ENCODE results near the gene KANK4. TPM values are rescaled to one million over a fixed set of nuclear protein-coding genes. Genes with fewer than 3 reads are reported as not detected.

Gene KANK4
- polyA plus RNA-seq, 1 experiment, result not detected

DNA sequence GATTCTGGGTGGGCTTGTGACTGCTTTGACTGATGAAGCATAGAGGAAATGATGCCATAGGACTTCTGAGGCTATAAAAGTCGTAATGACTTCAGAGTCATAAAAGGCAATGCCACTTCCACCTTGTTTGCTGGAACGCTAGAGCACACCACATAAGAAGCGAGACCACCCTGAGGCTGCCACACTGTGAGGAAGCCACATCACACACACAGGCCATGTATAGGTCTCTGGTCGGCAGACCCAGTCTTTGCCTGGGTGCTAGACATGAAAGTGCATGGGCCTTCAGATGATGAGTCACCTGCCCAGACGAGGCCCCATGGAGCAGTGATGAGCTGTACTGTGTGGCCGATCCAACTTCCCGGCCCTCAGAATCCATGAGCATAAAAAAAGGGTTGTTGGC lies 14.2 kb upstream of the KANK4 start:
- ChIA-PET CTCF (no interaction called here), POLR2A (no interaction called here)
- H3K27ac ChIP-seq (ENCODE audit: low read depth, low read length), result no peak overlapping the region
- no peaks in the 10 kb centered on the region for H3K9me3 ChIP-seq (ENCODE audit: control insufficient read depth, insufficient read depth, low read length)
- TF ChIP-seq, protein P1, sequence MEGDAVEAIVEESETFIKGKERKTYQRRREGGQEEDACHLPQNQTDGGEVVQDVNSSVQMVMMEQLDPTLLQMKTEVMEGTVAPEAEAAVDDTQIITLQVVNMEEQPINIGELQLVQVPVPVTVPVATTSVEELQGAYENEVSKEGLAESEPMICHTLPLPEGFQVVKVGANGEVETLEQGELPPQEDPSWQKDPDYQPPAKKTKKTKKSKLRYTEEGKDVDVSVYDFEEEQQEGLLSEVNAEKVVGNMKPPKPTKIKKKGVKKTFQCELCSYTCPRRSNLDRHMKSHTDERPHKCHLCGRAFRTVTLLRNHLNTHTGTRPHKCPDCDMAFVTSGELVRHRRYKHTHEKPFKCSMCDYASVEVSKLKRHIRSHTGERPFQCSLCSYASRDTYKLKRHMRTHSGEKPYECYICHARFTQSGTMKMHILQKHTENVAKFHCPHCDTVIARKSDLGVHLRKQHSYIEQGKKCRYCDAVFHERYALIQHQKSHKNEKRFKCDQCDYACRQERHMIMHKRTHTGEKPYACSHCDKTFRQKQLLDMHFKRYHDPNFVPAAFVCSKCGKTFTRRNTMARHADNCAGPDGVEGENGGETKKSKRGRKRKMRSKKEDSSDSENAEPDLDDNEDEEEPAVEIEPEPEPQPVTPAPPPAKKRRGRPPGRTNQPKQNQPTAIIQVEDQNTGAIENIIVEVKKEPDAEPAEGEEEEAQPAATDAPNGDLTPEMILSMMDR (IDR thresholded peaks at IDR 0.05; ENCODE audit: low read depth, low read length), result no peak
- H3K4me3 ChIP-seq (ENCODE audit: low read depth, low read length), result no peak overlapping the region
- DNase-seq (ENCODE audit: low read depth, low spot score), result no peak
- H3K27me3 ChIP-seq (ENCODE audit: control insufficient read depth, insufficient read depth, low read length), result no peaks in the 10 kb centered on the region

DNA sequence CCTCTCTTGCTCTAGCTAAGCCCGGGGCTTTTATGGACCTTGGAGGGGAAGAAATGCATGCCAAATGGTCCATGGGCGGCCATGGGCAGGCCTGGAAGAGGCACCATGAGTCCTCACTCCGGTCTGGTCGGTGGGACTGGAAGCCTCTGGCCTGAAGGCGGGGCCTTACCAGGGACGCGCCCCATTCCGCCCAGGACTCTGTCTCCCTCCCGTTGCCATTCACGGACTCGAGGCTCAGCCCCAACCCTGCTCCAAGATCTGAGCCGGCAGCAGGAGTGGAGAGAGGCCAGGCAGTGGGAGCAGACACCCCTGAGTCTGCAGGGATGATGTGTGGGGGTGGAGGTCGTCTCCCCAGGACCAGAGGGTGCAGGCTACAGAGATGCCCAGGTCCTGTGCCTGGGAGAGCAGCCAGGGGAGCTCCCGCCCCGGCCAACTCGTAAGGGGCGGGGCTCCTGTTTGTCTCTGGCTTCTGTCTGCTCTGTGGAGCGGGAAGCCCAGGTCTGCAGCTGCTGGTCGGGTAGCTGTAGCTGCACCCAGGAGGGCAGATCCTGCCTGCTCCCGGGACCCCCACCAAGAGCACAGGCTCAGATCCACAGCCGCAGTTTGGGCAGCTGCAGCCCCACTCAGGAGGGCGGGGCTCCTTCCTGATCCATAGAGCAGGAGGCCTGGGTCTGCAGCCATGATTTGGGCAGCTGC lies 8.3 kb upstream of the KANK4 start:
- Histone ChIP-seq H3K4me3 (ENCODE audit: low read depth, low read length) (no peak overlapping the region), H3K9me3 (ENCODE audit: control insufficient read depth, insufficient read depth, low read length) (no peaks in the 10 kb centered on the region; the same call in 1 of the 2 replicates), H3K27ac (ENCODE audit: low read depth, low read length) (no peak overlapping the region), H3K27me3 (ENCODE audit: control insufficient read depth, insufficient read depth, low read length) (no peaks in the 10 kb centered on the region)
- no peak for DNase-seq (ENCODE audit: low read depth, low spot score)
- CTCF ChIA-PET, result no interaction called here
- TF ChIP-seq, protein P1 (IDR thresholded peaks at IDR 0.05; ENCODE audit: low read depth, low read length), result no peak
- POLR2A ChIA-PET, result no interaction called here

DNA sequence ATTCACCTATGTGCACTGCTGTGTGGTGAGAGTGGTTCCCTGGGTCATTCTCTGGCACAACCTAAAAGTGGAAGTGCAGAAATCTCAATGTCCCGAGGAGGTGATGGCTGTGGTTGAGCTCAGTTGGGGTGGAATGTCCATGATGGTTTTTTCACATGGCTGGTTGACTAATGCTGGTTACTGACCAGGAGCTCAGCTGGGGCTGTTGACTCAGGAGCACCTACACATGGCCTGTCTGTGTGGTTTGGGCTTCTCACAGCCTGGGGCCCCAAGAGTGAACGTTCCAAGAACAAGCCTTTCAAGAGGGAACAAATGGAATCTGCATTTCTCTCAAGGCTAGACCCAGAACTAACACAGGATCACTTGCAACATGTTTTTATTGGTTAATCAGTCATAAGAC lies 6.4 kb upstream of the KANK4 start:
- CTCF ChIA-PET, result no interaction called here

DNA sequence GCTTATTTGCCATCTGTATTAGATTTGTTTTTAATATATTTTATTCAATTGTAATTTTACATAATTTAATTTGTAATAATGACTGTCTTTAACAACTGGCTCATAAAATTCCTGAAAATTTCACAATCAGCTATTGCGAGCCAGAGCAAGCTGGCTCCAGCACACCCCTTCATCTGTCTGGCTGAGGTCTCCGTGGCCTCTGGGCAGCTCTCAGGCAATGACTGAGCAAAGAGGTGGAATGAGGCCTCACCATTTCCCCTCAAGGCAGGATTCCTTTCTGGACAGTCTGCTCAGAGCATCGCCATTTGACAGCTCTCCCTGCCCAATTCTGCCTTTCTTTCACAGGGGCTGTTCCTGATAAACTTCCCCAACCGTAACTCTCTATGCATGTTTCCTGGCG lies 5.8 kb upstream of the KANK4 start:
- Histone ChIP-seq H3K9me3 (ENCODE audit: control insufficient read depth, insufficient read depth, low read length) (no peaks in the 10 kb centered on the region; the same call in 1 of the 2 replicates), H3K27ac (ENCODE audit: low read depth, low read length) (no peak overlapping the region), H3K4me3 (ENCODE audit: low read depth, low read length) (no peak overlapping the region), H3K27me3 (ENCODE audit: control insufficient read depth, insufficient read depth, low read length) (no peaks in the 10 kb centered on the region)
- TF ChIP-seq, protein P1 (IDR thresholded peaks at IDR 0.05; ENCODE audit: low read depth, low read length), result no peak
- CTCF ChIA-PET, result no interaction called here
- no peak for DNase-seq (ENCODE audit: low read depth, low spot score)
- POLR2A ChIA-PET, result interaction anchor here (0.6 kb wide), 1 partner anchor 822 kb away, joined by 3 read pairs; no protein-coding TSS in a partner anchor

More for the DNA sequence above, 6.4 kb upstream of the KANK4 start:
- Histone ChIP-seq H3K9me3 (ENCODE audit: control insufficient read depth, insufficient read depth, low read length) (no peaks in the 10 kb centered on the region; the same call in 1 of the 2 replicates), H3K27me3 (ENCODE audit: control insufficient read depth, insufficient read depth, low read length) (no peaks in the 10 kb centered on the region), H3K27ac (ENCODE audit: low read depth, low read length) (no peak overlapping the region), H3K4me3 (ENCODE audit: low read depth, low read length) (no peak overlapping the region)
- TF ChIP-seq, protein P1 (IDR thresholded peaks at IDR 0.05; ENCODE audit: low read depth, low read length), result no peak
- DNase-seq (ENCODE audit: low read depth, low spot score), result no peak
- POLR2A ChIA-PET, result no interaction called here

DNA sequence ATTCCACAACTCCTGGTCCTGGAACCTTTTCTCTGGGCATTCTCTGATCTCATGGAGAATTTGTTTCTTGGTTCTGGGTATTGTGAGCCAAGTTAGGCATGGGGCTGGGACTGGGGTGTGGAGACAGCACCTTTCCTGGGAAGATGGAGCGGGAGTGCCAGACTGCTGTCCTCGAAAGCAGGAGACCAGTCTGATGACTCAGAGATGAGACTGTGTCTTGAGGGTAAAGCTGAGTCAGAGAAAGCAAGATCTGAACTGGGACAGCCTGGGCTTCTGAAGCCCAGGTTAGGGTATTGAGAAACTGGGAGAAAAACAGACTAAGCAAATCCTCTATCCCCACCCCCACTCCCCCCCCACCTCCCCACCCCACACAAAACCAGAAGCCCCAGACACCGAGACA lies 2.2 kb upstream of the KANK4 start:
- TF ChIP-seq, protein P1 (IDR thresholded peaks at IDR 0.05; ENCODE audit: low read depth, low read length), result no peak
- ChIA-PET CTCF (no interaction called here), POLR2A (no interaction called here)
- no peaks in the 10 kb centered on the region; the same call in 1 of the 2 replicates for H3K9me3 ChIP-seq (ENCODE audit: control insufficient read depth, insufficient read depth, low read length)
- DNase-seq (ENCODE audit: low read depth, low spot score), result no peak
- no peak overlapping the region for H3K27ac ChIP-seq (ENCODE audit: low read depth, low read length)
- peaks cover 20% of the 10 kb centered on the region for H3K27me3 ChIP-seq (ENCODE audit: control insufficient read depth, insufficient read depth, low read length)
- H3K4me3 ChIP-seq (ENCODE audit: low read depth, low read length), result no peak overlapping the region
